Measurements from ENCODE around the gene FSTL4. TPM values are rescaled to one million over a fixed set of nuclear protein-coding genes. Genes with fewer than 3 reads are reported as not detected.

The FSTL4 gene
- total RNA-seq, 4 donors from 2014 or later: 5.1 to 8.3 (median 6.0) TPM

DNA sequence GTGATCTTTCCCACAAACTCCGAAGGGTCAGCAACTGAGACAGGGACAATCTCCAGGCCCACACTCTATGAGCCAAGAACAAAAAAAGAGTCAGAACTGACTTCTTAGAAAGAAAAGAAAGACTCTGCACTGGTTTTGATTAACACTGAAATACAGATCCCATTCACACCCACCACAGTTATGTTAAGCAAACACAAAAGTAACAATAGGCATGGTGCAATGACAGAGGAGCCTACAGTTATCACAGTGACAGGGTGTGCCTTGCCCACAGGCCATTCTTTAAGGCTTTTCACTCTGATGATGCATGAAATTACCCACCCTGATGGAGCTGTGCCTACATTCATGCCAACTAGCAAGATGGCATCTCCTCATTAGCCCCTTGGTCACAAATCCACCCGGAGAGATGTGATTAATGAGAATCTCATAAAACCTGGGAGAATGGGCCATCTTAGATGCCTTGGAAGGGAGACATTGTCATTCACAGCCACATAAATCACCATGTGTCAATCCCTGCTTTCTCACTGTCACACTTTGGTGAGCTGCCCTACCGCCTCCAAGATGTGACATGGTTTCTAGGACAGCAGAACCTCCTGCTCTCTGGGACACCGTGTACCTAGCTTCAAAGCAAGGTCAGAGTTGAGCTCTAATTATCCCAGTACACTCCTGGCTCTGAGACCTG is 27.6 kb upstream of the FSTL4 start:
- 67 to 72% methylated on average over 4 of the region's 4 CpGs for WGBS, 2 donors
- H3K4me3 ChIP-seq (ENCODE audit: low read depth, poor library complexity, severe bottlenecking): no peak overlapping the region
- TF ChIP-seq, protein P1, sequence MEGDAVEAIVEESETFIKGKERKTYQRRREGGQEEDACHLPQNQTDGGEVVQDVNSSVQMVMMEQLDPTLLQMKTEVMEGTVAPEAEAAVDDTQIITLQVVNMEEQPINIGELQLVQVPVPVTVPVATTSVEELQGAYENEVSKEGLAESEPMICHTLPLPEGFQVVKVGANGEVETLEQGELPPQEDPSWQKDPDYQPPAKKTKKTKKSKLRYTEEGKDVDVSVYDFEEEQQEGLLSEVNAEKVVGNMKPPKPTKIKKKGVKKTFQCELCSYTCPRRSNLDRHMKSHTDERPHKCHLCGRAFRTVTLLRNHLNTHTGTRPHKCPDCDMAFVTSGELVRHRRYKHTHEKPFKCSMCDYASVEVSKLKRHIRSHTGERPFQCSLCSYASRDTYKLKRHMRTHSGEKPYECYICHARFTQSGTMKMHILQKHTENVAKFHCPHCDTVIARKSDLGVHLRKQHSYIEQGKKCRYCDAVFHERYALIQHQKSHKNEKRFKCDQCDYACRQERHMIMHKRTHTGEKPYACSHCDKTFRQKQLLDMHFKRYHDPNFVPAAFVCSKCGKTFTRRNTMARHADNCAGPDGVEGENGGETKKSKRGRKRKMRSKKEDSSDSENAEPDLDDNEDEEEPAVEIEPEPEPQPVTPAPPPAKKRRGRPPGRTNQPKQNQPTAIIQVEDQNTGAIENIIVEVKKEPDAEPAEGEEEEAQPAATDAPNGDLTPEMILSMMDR (IDR thresholded peaks at IDR 0.05): no peak
- TF ChIP-seq POLR2A (IDR thresholded peaks at IDR 0.05): no peak
- intact Hi-C loops (cut with DNase I; ENCODE audit: low total_unique reads): no loop called here
- DNase-seq (ENCODE audit: low spot score in 2 of 2): no peak

GRCh38 chr5:133638436-133638835 is 26.1 kb upstream of the FSTL4 start:
- 54 to 65% methylated on average over 4 of the region's 4 CpGs for WGBS, 2 donors
- DNase-seq (ENCODE audit: low spot score in 2 of 2): no peak
- no peak for TF ChIP-seq POLR2A (IDR thresholded peaks at IDR 0.05)
- TF ChIP-seq, protein P1 (IDR thresholded peaks at IDR 0.05): no peak
- intact Hi-C loops (cut with DNase I; ENCODE audit: low total_unique reads): no loop called here
- H3K4me3 ChIP-seq (ENCODE audit: low read depth, poor library complexity, severe bottlenecking): no peak overlapping the region

GRCh38 chr5:133637206-133637605 is 24.9 kb upstream of the FSTL4 start:
- intact Hi-C loops (cut with DNase I; ENCODE audit: low total_unique reads): no loop called here
- no peak overlapping the region for H3K4me3 ChIP-seq (ENCODE audit: low read depth, poor library complexity, severe bottlenecking)
- WGBS, 2 donors: 73 to 87% methylated on average over 2 of the region's 2 CpGs
- DNase-seq (ENCODE audit: low spot score in 2 of 2): no peak
- TF ChIP-seq, protein P1 (IDR thresholded peaks at IDR 0.05): no peak
- no peak for TF ChIP-seq POLR2A (IDR thresholded peaks at IDR 0.05)

GRCh38 chr5:133635051-133635450 is 22.7 kb upstream of the FSTL4 start:
- WGBS, 2 donors: 35 to 56% methylated on average over 1 of the region's 1 CpG
- intact Hi-C loops (cut with DNase I; ENCODE audit: low total_unique reads): no loop called here
- TF ChIP-seq, protein P1 (IDR thresholded peaks at IDR 0.05): no peak
- TF ChIP-seq POLR2A (IDR thresholded peaks at IDR 0.05): no peak

GRCh38 chr5:133627180-133627579 is 14.8 kb upstream of the FSTL4 start:
- TF ChIP-seq, protein P1 (IDR thresholded peaks at IDR 0.05): no peak
- no peak for TF ChIP-seq POLR2A (IDR thresholded peaks at IDR 0.05)
- intact Hi-C loops (cut with DNase I; ENCODE audit: low total_unique reads): no loop called here
- no peak for DNase-seq (ENCODE audit: low spot score in 2 of 2)
- H3K4me3 ChIP-seq (ENCODE audit: low read depth, poor library complexity, severe bottlenecking): no peak overlapping the region
- WGBS, 2 donors: 40 to 60% methylated on average over 1 of the region's 1 CpG

More at GRCh38 chr5:133635051-133635450, 22.7 kb upstream of the FSTL4 start:
- no peak for DNase-seq (ENCODE audit: low spot score in 2 of 2)
- no peak overlapping the region for H3K4me3 ChIP-seq (ENCODE audit: low read depth, poor library complexity, severe bottlenecking)

GRCh38 chr5:133624316-133624715 is 12.0 kb upstream of the FSTL4 start:
- TF ChIP-seq POLR2A (IDR thresholded peaks at IDR 0.05): no peak
- TF ChIP-seq, protein P1 (IDR thresholded peaks at IDR 0.05): no peak
- no peak overlapping the region for H3K4me3 ChIP-seq (ENCODE audit: low read depth, poor library complexity, severe bottlenecking)
- DNase-seq (ENCODE audit: low spot score in 2 of 2): no peak
- 61 to 62% methylated on average over 3 of the region's 3 CpGs for WGBS, 2 donors
- intact Hi-C loops (cut with DNase I; ENCODE audit: low total_unique reads): no loop called here

Measured in lower leg skin (tissue), 4 donors.